ACHN (cell line): Measurements from ENCODE around the gene MEGF8.

Experiments
- DNase-seq: peaks from one replicate; pipeline ENCODE4 v3.0.0-alpha.2; 2015
- in situ Hi-C: cut with HindIII; loops from 2 replicates; pipeline ENCODE4 v1.10.0; 2017; ENCODE audit warnings: low sequenced_read_pairs, low pct_ligation_motif_present, low pct_unique_long_range_greater_than_20kb

Gene MEGF8

GRCh38 chr19:42295342-42295741 is 30.1 kb upstream of the MEGF8 start:
- DNase-seq, result no peak
- in situ Hi-C loops, result no loop called here

DNA sequence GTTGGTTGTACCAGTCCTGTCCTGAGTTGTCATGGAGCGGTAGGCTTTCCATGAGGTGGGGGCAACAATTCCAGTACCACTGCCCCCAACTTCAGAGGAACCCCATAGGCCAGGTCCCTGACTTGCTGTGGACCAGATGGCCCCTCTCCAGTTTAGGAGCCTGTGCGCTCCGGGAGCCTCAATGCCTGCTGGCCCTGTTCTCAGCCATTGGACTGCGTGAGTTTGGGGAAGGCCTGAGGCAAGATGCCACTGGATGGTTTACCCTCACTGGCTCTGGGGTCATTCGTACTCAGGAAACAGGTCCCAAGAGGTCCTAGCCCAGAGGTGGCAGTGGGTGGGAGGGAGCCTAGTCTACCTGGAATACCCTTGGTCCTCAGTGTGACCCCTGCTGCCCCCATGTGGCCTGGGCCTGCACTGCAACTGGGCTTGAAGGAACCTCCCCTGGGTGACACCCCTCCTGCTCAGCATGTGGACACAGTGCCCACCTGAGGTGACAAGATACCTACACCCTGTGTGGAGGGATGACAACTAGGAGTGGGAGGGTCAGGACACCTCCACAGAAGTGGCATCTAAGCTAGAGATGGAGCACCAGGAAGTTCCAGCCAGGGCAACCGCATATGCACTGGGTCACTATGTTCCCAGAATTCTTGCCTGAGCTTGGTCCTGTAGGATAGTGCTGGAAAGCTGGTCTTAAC is 29.5 kb upstream of the MEGF8 start:
- in situ Hi-C loops, result no loop called here
- peak; percentile 65 for DNase-seq

GRCh38 chr19:42297039-42297438 is 28.4 kb upstream of the MEGF8 start:
- in situ Hi-C loops, result no loop called here
- no peak for DNase-seq

GRCh38 chr19:42301646-42302203 is 23.7 kb upstream of the MEGF8 start, which contains the start of gene PRR19:
TSS of gene PRR19 (plus strand) at chr19:42302132. CDS start at chr19:42309585, 7,453 bp downstream.
- no peak for DNase-seq

GRCh38 chr19:42303101-42303464 is 22.4 kb upstream of the MEGF8 start:
- no peak for DNase-seq
- in situ Hi-C loops, result no loop called here

More at GRCh38 chr19:42301646-42302203, 23.7 kb upstream of the MEGF8 start, which contains the start of gene PRR19:
- in situ Hi-C loops, result no loop called here

GRCh38 chr19:42303876-42304275 is 21.6 kb upstream of the MEGF8 start:
- in situ Hi-C loops, result no loop called here
- DNase-seq, result no peak

- DNase-seq, result no peak
- in situ Hi-C loops, result no loop called here
Measured at GRCh38 chr19:42306646-42307045, 18.8 kb upstream of the MEGF8 start.

- no peak for DNase-seq
- in situ Hi-C loops, result no loop called here
Measured at GRCh38 chr19:42309686-42310085, 15.7 kb upstream of the MEGF8 start.

DNA sequence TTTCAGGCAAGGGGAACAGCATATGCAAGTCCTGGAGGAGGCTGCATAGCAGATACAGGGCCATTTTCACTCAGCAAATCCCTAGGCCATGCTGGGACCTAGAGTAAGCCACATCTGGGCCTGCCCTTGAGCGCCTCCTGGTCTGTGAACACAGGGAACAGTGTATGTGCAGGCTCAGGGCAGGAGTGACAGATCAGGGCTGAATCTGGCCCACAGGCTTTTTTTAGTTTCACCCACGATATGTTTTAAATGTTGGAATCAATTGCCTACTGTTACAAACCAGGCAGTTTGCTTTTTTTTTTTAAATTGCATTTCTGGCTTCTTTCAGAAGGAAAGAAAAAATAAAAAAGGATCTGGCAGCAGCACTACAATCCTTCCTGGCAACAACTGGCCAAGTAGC is 13.8 kb upstream of the MEGF8 start:
- no peak for DNase-seq
- in situ Hi-C loops, result no loop called here

DNA sequence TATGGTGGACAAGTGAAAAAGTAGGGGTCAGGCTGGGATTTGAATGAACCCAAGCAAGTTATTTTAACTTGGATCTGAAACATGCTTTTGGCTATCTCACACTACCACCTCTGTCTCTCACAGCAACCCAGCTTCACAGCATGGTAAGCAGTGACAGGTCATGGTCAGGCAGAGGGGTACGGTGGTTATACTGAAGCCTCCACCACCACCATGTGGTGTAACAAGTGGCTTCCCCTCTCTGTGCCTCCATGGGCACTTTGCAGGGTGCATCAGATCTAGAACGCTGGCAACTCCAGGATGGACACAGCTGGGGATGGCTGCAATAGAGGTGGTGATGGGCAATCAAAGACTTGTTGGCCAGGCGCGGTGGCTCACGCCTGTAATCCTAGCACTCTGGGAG is 13.1 kb upstream of the MEGF8 start:
- DNase-seq, result no peak
- in situ Hi-C loops, result no loop called here

- in situ Hi-C loops, result no loop called here
- peak; percentile 47 for DNase-seq
Measured at GRCh38 chr19:42313096-42313839, 12.2 kb upstream of the MEGF8 start, which contains the start of gene TMEM145. TSS of gene TMEM145 (plus strand) at chr19:42313309. CDS start at chr19:42313377, 68 bp downstream.

GRCh38 chr19:42313840-42314755 is 11.3 kb upstream of the MEGF8 start:
- in situ Hi-C loops, result no loop called here
- no peak for DNase-seq

DNA sequence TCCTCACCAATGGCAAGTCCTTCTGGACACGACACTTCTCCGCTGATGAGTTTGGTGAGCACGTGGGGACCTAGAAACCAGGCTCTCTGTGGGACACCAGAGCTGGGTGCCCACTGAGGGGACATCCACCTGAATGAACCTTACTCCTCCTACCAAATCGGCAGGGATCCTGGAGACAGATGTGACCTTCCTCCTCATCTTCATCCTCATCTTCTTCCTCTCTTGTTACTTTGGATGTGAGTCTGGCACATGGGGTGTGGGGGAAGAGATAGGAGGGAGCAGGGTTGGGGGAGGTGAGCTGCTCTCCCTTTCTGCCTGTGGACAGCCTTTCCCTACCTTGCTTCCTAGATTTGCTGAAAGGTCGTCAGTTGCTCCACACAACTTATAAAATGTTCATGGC is 10.4 kb upstream of the MEGF8 start:
- DNase-seq, result no peak
- in situ Hi-C loops, result no loop called here

DNA sequence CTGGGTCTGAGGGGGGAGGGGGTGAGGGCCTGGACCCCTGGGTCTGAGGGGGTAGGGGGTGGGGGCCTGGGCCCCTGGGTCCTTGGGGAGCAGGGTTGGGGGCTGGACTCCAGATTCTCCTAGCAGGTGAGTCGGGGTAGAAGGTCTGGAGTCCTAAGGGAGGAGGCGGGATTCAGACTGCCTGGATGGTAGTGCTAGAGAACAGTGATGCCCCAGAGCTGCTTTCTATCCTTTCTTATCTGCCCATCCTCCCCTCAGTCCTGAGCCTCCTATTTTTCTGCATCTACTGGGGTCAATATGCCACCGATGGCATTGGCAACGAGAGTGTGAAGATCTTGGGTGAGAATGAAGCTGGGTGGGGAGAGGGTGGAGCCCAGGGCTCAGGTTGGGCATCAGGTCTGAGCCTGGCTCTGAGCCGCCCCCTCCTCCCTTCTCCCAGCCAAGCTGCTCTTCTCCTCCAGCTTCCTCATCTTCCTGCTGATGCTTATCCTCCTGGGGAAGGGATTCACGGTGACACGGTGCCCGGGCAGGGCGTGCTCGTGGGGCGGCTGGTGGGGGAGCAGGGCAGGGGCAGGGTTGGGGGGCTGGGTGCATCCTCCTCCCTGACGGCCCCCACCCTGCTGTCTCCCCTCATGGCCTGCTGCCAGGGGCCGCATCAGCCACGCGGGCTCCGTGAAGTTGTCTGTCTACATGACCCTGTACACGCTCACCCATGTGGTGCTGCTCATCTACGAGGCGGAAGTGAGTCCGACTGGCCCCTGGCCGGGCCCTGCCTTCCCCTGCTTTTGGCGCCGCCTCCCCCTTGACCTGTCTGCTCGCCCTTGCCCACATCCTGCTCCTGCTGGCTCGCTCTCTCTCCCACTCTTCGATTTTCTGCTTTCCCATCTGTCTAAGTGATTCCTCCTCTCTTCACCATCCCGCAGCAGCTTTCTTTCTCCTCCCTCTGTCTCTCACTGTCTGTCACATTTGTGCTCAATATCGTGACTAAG is 8.9 kb upstream of the MEGF8 start:
- in situ Hi-C loops, result no loop called here
- DNase-seq, result no peak

DNA sequence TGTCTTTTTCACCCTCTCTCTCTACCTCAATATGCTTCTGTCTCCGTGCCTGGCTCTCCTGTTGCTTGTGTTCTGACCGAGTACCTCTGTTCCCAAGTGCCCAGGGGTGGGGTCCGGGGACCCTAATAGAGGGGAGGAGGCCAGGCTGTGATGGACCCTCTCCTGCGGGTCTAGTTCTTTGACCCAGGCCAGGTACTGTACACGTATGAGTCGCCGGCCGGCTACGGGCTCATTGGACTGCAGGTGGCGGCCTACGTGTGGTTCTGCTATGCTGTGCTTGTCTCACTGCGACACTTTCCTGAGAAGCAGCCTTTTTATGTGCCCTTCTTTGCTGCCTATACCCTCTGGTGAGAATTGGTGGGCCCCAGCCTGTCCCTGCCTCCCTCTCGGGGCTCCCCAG is 7.9 kb upstream of the MEGF8 start:
- in situ Hi-C loops, result no loop called here
- no peak for DNase-seq

- DNase-seq, result no peak
- in situ Hi-C loops, result no loop called here
Measured at GRCh38 chr19:42322305-42322704, 3.1 kb upstream of the MEGF8 start.

DNA sequence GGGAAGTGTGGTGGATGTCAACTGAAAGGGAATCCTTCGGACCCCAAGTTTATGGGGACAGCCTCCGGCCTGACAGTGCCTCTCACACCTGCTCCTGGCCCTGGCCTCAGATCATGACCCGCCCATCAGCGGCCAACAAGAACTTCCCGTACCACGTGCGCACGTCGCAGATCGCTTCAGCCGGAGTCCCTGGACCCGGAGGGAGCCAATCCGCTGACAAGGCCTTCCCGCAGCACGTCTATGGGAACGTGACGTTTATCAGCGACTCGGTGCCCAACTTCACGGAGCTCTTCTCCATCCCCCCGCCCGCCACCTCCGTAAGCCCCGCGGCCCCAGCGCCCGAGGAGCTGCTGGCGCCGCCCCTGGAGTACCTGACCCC is 2.0 kb upstream of the MEGF8 start:
- in situ Hi-C loops, result no loop called here
- DNase-seq, result no peak
